GM18511 (cell line): ENCODE data around the gene NAT9.

ENCODE experiments used
- ATAC-seq: cut with Tn5 transposase; IDR thresholded peaks from one replicate; pipeline ENCODE4 v1.9.1; 2021; ENCODE audit warnings: mild to moderate bottlenecking, moderate library complexity; ENCODE audit not compliant: unreplicated experiment

The NAT9 gene

DNA sequence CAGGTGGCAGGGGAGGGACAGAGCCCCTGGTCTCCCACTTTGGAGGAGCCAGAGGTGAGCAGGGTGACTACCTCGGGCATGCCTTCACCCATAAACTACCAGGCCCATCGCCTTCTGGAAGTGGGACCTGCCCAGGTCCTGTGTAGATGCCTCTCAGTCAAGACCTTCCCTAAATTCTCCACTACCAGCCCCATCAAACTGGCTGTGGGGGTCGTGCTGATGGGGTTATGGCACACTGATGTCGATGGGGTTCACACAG is 44.9 kb downstream of the NAT9 start:
- ATAC-seq = no peak

DNA sequence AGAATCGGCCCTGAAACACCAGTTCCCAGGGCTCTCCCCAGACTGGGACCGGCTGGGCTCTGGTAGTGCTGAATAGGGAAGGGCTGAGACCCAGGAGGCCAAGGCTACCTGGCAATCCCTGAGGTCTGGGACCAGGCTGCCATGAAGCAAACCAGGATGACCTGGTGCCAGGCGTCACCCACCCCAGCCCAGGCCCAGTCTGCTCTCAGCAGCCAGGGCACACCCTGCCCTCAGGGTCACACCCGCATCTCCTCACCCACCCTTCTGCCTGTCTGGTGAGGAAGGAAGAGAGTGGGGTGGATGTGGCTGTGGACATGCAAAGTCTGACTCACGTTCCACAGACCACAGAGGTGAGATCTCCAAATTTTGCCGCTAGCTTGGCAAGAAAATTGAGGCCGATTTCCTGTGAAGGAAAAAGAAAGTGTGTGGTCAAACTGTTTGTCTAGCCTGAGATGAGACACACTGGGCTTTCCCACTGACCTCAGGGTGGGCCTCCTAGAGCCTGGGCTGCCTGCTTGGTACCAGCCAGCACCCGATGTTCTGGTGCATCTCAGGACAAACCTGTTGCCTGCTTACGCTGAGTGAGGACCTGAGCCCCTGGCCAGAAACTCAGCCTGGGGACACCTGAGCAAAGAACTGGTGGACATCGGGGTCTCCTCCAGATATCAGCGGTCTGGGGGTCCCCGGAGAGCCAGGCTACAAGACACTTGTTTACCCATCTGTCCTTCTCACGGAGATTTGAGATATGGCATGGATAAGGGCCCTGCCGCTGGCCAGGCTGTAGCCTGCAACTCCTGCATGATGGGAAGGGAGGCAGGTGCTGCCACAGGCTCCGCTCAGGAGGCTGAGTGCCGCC is 45.4 kb downstream of the NAT9 start:
- ATAC-seq = no peak

DNA sequence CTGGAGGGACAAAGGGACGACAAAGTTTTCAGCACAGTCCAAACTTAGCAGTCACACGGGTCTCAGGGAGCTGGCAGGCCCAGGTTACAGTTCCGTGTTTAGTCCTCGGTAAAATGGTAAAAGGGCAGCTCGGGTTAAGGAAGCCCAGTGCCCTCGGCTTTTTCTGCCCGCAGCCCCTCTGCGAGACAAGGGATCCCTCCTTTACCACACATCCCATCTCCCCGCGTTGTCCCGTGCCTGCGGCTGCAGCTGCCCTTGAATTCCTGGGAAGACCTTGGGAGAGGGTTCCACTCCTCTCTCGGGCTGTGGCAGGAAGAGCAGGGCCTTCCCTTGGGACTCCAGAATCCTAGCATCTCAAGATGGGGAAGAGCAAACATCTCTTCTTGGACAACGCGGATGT is 46.3 kb downstream of the NAT9 start:
- ATAC-seq = no peak

DNA sequence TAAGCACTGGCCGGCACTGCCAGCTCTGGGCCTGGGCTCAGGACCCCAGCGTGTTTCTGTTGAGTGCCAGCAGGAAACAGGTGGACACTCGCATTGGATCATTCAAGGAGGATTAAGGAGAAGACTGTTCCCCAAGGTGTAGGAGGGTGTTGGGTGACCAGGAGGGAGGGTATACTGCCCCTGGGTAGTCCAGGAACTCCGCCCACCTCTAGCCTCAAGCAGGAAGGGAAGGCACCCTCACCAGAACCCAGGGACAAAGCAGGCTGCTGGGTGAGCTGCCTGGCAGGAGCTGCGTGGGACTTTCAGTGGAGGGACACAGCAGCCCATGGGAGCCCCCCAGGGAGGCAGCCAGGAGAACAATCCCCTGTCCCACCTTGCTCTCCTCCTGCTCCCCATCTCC is 46.8 kb downstream of the NAT9 start:
- ATAC-seq = no peak

DNA sequence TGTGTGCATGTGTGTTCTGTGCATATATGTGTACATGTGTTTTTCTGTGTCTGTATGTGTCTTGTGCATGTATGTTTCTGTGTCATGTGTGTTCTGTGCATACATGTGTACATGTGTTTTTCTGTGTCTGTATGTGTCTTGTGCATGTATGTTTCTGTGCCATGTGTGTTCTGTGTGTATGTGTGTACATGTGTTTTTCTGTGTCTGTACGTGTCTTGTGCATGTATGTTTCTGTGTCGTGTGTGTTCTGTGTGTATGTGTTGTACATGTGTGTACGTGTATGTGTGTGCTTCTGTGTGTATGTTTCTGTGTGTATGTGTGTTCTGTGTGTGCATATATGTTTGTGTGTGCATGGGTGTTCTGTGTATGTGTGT is 47.5 kb downstream of the NAT9 start:
- ATAC-seq = no peak

DNA sequence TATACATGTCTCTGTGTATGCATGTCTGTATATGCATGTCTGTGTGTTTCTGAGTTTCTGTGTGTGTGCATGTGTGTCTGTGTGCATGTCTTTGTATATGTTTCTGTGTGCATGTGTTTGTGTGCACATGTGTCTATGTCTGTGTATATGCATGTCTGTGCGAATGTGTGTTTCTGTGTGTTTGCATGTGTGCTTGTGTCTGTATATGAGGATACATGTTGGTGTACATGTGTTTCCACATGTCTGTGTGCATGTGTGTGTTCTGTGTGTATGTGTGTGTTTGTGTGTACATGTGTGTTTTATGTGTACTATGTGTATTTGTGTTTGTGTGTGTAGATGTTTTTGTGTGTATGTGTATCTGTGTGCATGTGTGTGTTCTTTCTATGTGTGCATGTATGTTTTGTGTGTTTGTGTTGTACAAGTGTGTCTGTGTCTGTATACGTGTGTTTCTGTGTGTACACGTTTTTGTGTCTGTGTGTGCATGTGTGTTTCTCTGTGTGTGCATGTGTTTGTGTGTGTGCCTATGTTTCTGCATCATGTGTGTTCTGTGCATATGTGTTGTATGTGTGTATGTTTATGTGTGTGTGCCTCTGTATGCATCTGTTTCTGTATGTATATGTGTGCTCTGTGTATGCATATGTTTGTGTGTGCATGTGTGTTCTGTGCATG is 48.0 kb downstream of the NAT9 start:
- ATAC-seq = no peak

DNA sequence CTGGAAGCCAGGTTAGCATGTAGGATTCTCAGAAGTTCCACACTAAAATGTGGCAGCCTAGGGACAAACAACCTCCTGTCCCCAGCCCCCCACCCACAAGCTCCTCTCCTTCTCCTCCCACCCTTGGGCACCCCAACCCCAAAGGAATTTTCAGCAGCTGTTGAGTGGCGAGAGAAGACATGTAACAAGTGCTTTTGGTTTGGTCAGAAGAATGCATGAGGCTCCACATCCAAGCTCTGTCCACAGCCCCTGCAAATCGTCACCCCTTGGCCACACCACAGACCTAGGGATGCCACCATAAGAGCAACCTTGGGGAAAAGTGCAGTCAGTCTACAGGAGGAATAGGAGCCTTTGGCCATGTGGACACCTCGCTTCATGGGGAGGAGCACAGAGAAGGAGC is 51.0 kb downstream of the NAT9 start:
- no peak for ATAC-seq

DNA sequence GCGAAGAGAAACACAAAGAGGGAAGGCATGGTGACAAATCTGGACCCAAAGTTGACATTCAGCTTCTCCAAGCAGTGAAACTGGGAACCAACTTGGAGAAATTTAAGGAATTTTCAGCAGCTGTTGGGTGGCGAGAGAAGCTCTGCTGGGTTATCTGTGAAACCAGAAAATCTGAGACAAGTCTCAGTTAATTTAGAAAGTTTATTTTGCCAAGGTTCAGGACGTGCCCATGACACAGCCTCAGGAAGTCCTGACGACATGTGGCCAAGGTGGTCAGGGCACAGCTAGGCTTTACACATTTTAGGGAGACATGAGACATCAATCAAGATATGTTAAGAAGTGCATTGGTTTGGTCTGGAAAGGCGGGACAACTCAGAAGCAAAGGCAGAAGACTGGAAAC is 52.3 kb downstream of the NAT9 start:
- ATAC-seq = no peak

DNA sequence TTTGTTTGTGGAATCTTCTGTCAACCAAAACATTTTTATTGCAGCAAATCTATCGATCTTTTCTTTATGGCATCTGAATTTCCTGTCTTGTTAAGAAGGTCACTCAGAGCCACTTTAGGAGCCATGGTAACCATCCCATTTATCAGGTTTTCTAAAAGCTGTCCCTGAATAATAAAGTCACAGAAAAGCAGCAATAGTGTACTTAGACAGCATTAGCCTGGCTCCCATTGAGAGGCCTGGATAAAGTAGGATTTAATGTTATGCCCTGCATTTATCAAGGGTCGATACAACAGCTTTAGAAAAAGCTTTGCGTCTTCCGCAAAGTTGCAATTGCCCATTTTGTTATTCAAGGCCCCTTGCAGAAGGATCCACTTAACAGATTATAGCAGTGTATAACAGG is 53.4 kb downstream of the NAT9 start:
- ATAC-seq = no peak
